GM04503 (cell line): ENCODE measurements around the gene NAV2.

Experiments used
- DNase-seq: peaks from one replicate; pipeline ENCODE4 v3.0.0-alpha.2; 2012; ENCODE audit warnings: low read depth

NAV2 gene

GRCh38 chr11:19714387-19715363 is 2.0 kb downstream of the NAV2 start:
- no peak for DNase-seq

GRCh38 chr11:19715373-19715772 is 2.7 kb downstream of the NAV2 start:
- DNase-seq, result peak; percentile 74

- DNase-seq, result no peak
Measured at GRCh38 chr11:19718051-19718450, 5.4 kb downstream of the NAV2 start.

- no peak for DNase-seq
Measured at GRCh38 chr11:19718951-19719350, 6.3 kb downstream of the NAV2 start.

GRCh38 chr11:19719960-19720359 is 7.3 kb downstream of the NAV2 start:
- DNase-seq, result no peak

GRCh38 chr11:19721176-19721575 is 8.5 kb downstream of the NAV2 start:
- DNase-seq, result no peak

- no peak for DNase-seq
Measured at GRCh38 chr11:19722702-19723101, 10.1 kb downstream of the NAV2 start.

- no peak for DNase-seq
Measured at GRCh38 chr11:19723572-19724342, 11.1 kb downstream of the NAV2 start.

GRCh38 chr11:19724765-19725164 is 12.1 kb downstream of the NAV2 start:
- DNase-seq, result no peak

GRCh38 chr11:19725379-19726079 is 12.9 kb downstream of the NAV2 start:
- no peak for DNase-seq

GRCh38 chr11:19727246-19727645 is 14.6 kb downstream of the NAV2 start:
- DNase-seq, result no peak

GRCh38 chr11:19728436-19728835 is 15.8 kb downstream of the NAV2 start:
- DNase-seq, result peak; percentile 53

- DNase-seq, result no peak
Measured at GRCh38 chr11:19729141-19729540, 16.5 kb downstream of the NAV2 start.

GRCh38 chr11:19730373-19730772 is 17.7 kb downstream of the NAV2 start:
- DNase-seq, result no peak

- no peak for DNase-seq
Measured at GRCh38 chr11:19734171-19734570, 21.5 kb downstream of the NAV2 start.

- no peak for DNase-seq
Measured at GRCh38 chr11:19735157-19735908, 22.7 kb downstream of the NAV2 start.

- DNase-seq, result no peak
Measured at GRCh38 chr11:19735909-19736498, 23.4 kb downstream of the NAV2 start.

GRCh38 chr11:19736831-19737230 is 24.2 kb downstream of the NAV2 start:
- DNase-seq, result no peak

- DNase-seq, result no peak
Measured at GRCh38 chr11:19737575-19737974, 24.9 kb downstream of the NAV2 start.

GRCh38 chr11:19738124-19738523 is 25.5 kb downstream of the NAV2 start:
- DNase-seq, result no peak

GRCh38 chr11:19739872-19740271 is 27.2 kb downstream of the NAV2 start:
- no peak for DNase-seq
